ENCODE measurements around the gene ITSN1.

The ITSN1 gene

DNA sequence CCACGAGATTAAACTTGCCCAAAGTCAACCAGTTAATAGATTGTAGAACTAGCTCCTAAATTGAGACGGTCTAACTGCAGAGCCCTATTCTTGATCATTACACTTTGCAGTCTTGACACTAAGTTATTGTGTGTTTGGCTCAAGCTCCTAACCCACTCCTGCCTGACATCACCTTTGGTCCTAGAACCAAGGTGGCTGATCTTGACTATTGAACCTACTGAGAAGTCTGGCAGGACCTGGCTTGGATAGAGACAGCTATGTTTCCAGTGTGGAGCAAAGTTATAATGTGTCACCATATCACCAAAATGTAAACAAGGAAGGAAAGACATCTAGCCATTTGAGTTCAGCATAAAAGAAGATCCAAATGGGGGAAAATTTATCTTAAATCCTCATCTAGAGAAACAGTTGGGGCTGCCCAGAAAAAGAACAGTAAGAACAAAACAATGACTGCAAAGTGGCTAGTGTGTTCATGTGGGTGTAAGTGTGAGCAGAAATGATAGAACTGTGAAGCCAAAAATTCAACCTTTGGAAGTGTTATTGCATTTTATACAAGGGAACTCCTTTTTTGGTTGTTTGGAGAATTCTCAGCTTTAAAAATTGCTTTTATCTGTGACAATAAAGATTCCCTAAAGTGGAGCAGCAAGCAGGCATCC is 166.5 kb downstream of the ITSN1 start:
- H3K27me3 Mint-ChIP-seq (ENCODE audit: low read depth), result no peaks in the 10 kb centered on the region
- H3K9me3 Mint-ChIP-seq, result no peaks in the 10 kb centered on the region
- TF ChIP-seq, protein P1, sequence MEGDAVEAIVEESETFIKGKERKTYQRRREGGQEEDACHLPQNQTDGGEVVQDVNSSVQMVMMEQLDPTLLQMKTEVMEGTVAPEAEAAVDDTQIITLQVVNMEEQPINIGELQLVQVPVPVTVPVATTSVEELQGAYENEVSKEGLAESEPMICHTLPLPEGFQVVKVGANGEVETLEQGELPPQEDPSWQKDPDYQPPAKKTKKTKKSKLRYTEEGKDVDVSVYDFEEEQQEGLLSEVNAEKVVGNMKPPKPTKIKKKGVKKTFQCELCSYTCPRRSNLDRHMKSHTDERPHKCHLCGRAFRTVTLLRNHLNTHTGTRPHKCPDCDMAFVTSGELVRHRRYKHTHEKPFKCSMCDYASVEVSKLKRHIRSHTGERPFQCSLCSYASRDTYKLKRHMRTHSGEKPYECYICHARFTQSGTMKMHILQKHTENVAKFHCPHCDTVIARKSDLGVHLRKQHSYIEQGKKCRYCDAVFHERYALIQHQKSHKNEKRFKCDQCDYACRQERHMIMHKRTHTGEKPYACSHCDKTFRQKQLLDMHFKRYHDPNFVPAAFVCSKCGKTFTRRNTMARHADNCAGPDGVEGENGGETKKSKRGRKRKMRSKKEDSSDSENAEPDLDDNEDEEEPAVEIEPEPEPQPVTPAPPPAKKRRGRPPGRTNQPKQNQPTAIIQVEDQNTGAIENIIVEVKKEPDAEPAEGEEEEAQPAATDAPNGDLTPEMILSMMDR (IDR thresholded peaks at IDR 0.05; ENCODE audit: unreplicated experiment in 3 of 3), result no peak
- H3K4me3 Mint-ChIP-seq, result no peak overlapping the region
- peak overlapping the region in 1 of 3 experiments; percentile 27 for H3K27ac Mint-ChIP-seq
- peaks cover 13% of the 10 kb centered on the region for H3K36me3 Mint-ChIP-seq (ENCODE audit: low read depth)
- H3K4me1 Mint-ChIP-seq, result peaks cover 16% of the 10 kb centered on the region

DNA sequence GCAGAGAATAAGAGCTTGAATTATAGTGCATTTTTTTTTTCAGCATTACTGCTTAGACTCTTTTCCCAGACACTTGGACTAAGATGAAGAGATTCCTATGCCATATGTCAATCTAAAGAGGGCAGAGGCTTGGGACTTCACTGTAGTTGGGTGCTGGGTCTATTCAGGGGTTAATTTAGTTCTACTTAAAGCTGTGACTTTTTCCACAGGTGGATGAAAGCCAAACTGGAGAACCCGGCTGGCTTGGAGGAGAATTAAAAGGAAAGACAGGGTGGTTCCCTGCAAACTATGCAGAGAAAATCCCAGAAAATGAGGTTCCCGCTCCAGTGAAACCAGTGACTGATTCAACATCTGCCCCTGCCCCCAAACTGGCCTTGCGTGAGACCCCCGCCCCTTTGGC is 168.5 kb downstream of the ITSN1 start:
- Mint-ChIP-seq H3K4me3 (no peak overlapping the region), H3K9me3 (no peaks in the 10 kb centered on the region), H3K4me1 (peaks cover 25% of the 10 kb centered on the region), H3K36me3 (ENCODE audit: low read depth) (peaks cover 24% of the 10 kb centered on the region), H3K27ac (peak overlapping the region in 2 of 3 experiments; percentile 16 to 34), H3K27me3 (ENCODE audit: low read depth) (no peaks in the 10 kb centered on the region)
- TF ChIP-seq, protein P1 (IDR thresholded peaks at IDR 0.05; ENCODE audit: unreplicated experiment in 3 of 3), result no peak

- Mint-ChIP-seq H3K27ac (peak overlapping the region in 1 of 3 experiments; percentile 34), H3K4me1 (peaks cover 25% of the 10 kb centered on the region), H3K27me3 (ENCODE audit: low read depth) (no peaks in the 10 kb centered on the region), H3K4me3 (no peak overlapping the region), H3K9me3 (no peaks in the 10 kb centered on the region), H3K36me3 (ENCODE audit: low read depth) (peaks cover 28% of the 10 kb centered on the region)
- TF ChIP-seq, protein P1 (IDR thresholded peaks at IDR 0.05; ENCODE audit: unreplicated experiment in 3 of 3), result no peak
These were observed 169.1 kb downstream of the ITSN1 start for GRCh38 chr21:33811167-33812010.

DNA sequence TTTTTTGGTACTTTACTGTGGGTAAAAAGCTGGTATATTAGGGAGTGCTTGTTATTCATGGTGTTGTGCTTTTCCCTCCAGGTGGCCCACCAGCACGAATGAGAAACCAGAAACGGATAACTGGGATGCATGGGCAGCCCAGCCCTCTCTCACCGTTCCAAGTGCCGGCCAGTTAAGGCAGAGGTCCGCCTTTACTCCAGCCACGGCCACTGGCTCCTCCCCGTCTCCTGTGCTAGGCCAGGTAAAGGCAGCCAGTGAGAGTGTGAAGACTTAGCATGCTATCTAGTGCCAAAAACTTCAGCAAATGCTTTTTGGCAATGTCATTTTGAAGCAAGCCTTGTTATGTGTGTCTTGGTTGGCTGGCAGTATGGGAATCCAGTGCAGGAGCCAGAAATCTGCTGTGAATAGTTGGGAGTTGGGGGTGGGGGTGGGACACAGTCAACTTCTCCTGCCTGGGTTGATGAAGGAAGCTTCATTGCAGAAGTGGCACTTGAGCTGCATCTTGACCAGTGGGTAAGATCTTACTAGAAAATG is 171.6 kb downstream of the ITSN1 start:
- Mint-ChIP-seq H3K4me1 (peaks cover 37% of the 10 kb centered on the region), H3K27me3 (ENCODE audit: low read depth) (no peaks in the 10 kb centered on the region)
- TF ChIP-seq, protein P1 (IDR thresholded peaks at IDR 0.05; ENCODE audit: unreplicated experiment in 3 of 3), result no peak

GRCh38 chr21:33815143-33815707 is 172.9 kb downstream of the ITSN1 start:
- TF ChIP-seq, protein P1 (IDR thresholded peaks at IDR 0.05; ENCODE audit: unreplicated experiment in 3 of 3), result no peak
- no peak overlapping the region for H3K4me3 Mint-ChIP-seq
- H3K4me1 Mint-ChIP-seq, result peaks cover 41% of the 10 kb centered on the region
- H3K27me3 Mint-ChIP-seq (ENCODE audit: low read depth), result no peaks in the 10 kb centered on the region
- no peaks in the 10 kb centered on the region for H3K9me3 Mint-ChIP-seq
- H3K36me3 Mint-ChIP-seq (ENCODE audit: low read depth), result peaks cover 53% of the 10 kb centered on the region
- H3K27ac Mint-ChIP-seq, result peak overlapping the region in 2 of 3 experiments; percentile 2 to 4

More for the DNA sequence above, 171.6 kb downstream of the ITSN1 start:
- Mint-ChIP-seq H3K27ac (peak overlapping the region in 1 of 3 experiments; percentile 4), H3K36me3 (ENCODE audit: low read depth) (peaks cover 50% of the 10 kb centered on the region), H3K4me3 (no peak overlapping the region), H3K9me3 (no peaks in the 10 kb centered on the region)
